SU-DHL-6 (cell line): ENCODE data around the gene CDK13.
"Not testable (repeated sequence)": the region's sequence is repeated elsewhere in the genome, so short reads cannot be mapped to it uniquely, and the experiment has no call there.

Source experiments
- H2AFZ ChIP-seq: fragments of 200-600 bp; sonication (generic); 2 replicates; pipeline ENCODE4 v1.6.1; 2014; ENCODE audit warnings: low read depth, mild to moderate bottlenecking, moderate library complexity, mixed read lengths, antibody characterized with exemption, low read length; ENCODE audit not compliant: severe bottlenecking
- H3F3A ChIP-seq: fragments of 200-600 bp; shearing (Covaris generic); 2 replicates; pipeline ENCODE4 v1.6.0; 2016; ENCODE audit warnings: antibody characterized with exemption, mild to moderate bottlenecking; ENCODE audit not compliant: insufficient read depth
- H3K27ac ChIP-seq: fragments of 200-600 bp; sonication (generic); 2 replicates; pipeline ENCODE4 v1.5.1; 2016; ENCODE audit warnings: low read depth, mild to moderate bottlenecking, low read length, moderate library complexity, mixed read lengths
- H3K27me3 ChIP-seq: fragments of 200-600 bp; sonication (generic), shearing (Covaris generic); 2 replicates; pipeline ENCODE4 v1.6.0; 2014; ENCODE audit warnings: mild to moderate bottlenecking, low read length
- H3K36me3 ChIP-seq: fragments of 200-600 bp; sonication (generic); 2 replicates; pipeline ENCODE4 v1.6.1; 2014; ENCODE audit warnings: mild to moderate bottlenecking, low read length, mixed read lengths
- H3K4me2 ChIP-seq: fragments of 300-600, 200-600 bp; shearing (Covaris generic), sonication (generic); 2 replicates; pipeline ENCODE4 v1.6.0; 2014; ENCODE audit warnings: low read length, low read depth, mild to moderate bottlenecking; ENCODE audit not compliant: poor library complexity, severe bottlenecking
- H3K4me3 ChIP-seq: fragments of 200-600 bp; sonication (generic); 2 replicates; pipeline ENCODE4 v1.5.1; 2014; ENCODE audit warnings: antibody characterized with exemption, low read length, mild to moderate bottlenecking, mixed read lengths; ENCODE audit not compliant: insufficient read depth, poor library complexity, severe bottlenecking
- H3K79me2 ChIP-seq: fragments of 200-600 bp; sonication (generic); 2 replicates; pipeline ENCODE4 v1.6.1; 2014; ENCODE audit warnings: mild to moderate bottlenecking, low read length, moderate library complexity; ENCODE audit not compliant: insufficient read depth
- H3K9ac ChIP-seq: fragments of 200-600 bp; sonication (generic); 2 replicates; pipeline ENCODE4 v1.7.0; 2014; ENCODE audit warnings: mild to moderate bottlenecking, low read length
- H3K9me2 ChIP-seq: fragments of 200-600 bp; sonication (generic); replicated peaks from 2 replicates; pipeline ENCODE4 v1.6.1; 2014; ENCODE audit warnings: low read length; ENCODE audit not compliant: insufficient read depth
- H3K9me3 ChIP-seq: fragments of 200-600 bp; sonication (generic); 2 replicates; pipeline ENCODE4 v1.6.1; 2014; ENCODE audit warnings: low read length, mixed read lengths; ENCODE audit not compliant: insufficient read depth
- H4K20me1 ChIP-seq: fragments of 200-600 bp; sonication (generic); 2 replicates; pipeline ENCODE4 v1.6.1; 2014; ENCODE audit warnings: low read depth, mild to moderate bottlenecking, antibody characterized with exemption, low read length, moderate library complexity, mixed read lengths
- CTCF ChIP-seq: fragments of 200-600 bp; sonication (generic); IDR thresholded peaks from one replicate; pipeline ENCODE4 v1.5.1; 2017; ENCODE audit warnings: antibody characterized with exemption, mild to moderate bottlenecking, low read length, moderate library complexity; ENCODE audit not compliant: insufficient read depth, poor library complexity, severe bottlenecking
- EZH2phosphoT487 ChIP-seq: fragments of 200-600 bp; sonication (generic), shearing (Covaris generic); conservative IDR thresholded peaks from 2 replicates; pipeline ENCODE4 v1.6.1; 2018; ENCODE audit warnings: mild to moderate bottlenecking, antibody characterized with exemption, low read length, moderate library complexity, mixed read lengths

The CDK13 gene

DNA sequence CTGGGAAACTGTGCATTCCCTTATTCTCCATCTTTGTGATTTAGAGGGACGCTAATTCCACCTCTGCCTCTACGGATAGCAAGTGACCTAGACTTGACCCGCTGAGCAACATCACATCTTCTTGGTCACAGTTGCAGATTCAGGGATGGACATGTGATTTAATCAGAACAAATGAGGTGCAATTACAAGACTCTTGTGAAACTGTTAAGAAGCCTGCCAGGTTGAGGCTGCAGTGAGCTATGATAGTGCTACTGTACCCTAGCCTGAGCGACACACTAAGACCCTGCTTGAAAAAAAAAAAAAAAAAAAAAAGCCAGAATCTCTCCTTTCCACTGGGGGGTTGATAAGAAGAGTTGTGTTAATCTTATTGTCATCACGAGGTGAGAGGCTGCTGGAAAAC is 170.0 kb downstream of the CDK13 start:
- no peak overlapping the region for H3K27ac ChIP-seq

DNA sequence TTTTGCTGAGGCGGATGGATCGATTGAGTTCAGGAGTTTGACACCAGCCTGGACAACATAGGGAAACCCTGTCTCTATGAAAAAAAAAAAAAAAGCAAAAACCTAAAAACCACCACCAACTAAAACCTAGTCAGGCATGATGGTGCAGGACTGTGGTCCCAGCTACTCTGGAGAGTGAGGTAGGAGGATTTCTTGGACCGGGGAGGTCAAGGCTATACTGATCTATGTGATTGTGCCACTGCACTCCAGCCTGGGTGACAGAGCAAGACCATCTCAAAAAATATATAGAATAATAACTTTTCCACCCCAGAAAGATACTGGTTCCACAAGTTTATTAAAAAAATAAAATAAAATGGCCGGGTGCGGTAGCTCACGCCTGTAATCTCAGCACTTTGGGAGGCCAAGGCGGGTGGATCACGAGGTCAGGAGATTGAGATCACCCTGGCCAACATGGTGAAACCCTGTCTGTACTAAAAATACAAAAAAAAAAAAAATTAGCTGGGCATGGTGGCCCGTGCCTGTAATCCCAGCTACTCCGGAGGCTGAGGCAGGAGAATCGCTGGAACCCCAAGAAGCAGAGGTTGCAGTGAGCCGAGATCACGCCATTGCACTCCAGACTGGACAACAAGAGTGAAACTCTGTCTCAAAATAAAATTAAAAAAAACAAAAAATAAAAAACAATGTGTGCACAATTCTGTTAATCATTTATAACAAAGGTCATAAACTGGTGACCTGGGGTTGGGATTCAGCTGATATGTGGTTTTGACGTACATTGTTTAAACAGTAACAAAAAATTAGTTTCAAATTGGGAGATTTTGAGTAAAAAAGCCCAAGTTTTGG is 172.3 kb downstream of the CDK13 start:
- H3K9me3 ChIP-seq, H2AFZ ChIP-seq, H3K27ac ChIP-seq, H3K9ac ChIP-seq, H3K27me3 ChIP-seq, H3K36me3 ChIP-seq, H4K20me1 ChIP-seq, H3K9me2 ChIP-seq, H3F3A ChIP-seq, H3K4me3 ChIP-seq, H3K4me2 ChIP-seq: not testable (repeated sequence)
- peaks cover 11% of the 10 kb centered on the region for H3K79me2 ChIP-seq

More for the DNA sequence above, 170.0 kb downstream of the CDK13 start:
- no peak overlapping the region for H3K9ac ChIP-seq
- TF ChIP-seq CTCF: no peak
- no peak for TF ChIP-seq EZH2phosphoT487
- H3K9me2 ChIP-seq: no peaks in the 10 kb centered on the region
- no peaks in the 10 kb centered on the region; the same call in 1 of the 2 replicates for H3K79me2 ChIP-seq
- H3K4me3 ChIP-seq: no peak overlapping the region
- H3K27me3 ChIP-seq: no peaks in the 10 kb centered on the region
- no peak overlapping the region for H2AFZ ChIP-seq
- H3F3A ChIP-seq: peaks cover 4% of the 10 kb centered on the region; the same call in 1 of the 2 replicates
- H3K36me3 ChIP-seq: no peaks in the 10 kb centered on the region
- no peak overlapping the region for H3K4me2 ChIP-seq
- H3K9me3 ChIP-seq: no peaks in the 10 kb centered on the region
- H4K20me1 ChIP-seq: peaks cover 5% of the 10 kb centered on the region

- Histone ChIP-seq H3K27me3 (no peaks in the 10 kb centered on the region), H3K79me2 (peaks cover 16% of the 10 kb centered on the region), H3K9me3 (no peaks in the 10 kb centered on the region), H3K36me3 (no peaks in the 10 kb centered on the region), H3K27ac (no peak overlapping the region), H3K9me2 (no peaks in the 10 kb centered on the region), H3F3A (peaks cover 4% of the 10 kb centered on the region; the same call in 1 of the 2 replicates), H3K4me2 (no peak overlapping the region), H4K20me1 (peaks cover 5% of the 10 kb centered on the region), H3K9ac (no peak overlapping the region), H2AFZ (no peak overlapping the region), H3K4me3 (no peak overlapping the region)
- TF ChIP-seq EZH2phosphoT487 (no peak), CTCF (no peak)
Measured at GRCh38 chr7:40122940-40123254, 172.8 kb downstream of the CDK13 start.
